Nephron progenitor cell (in vitro differentiated cells): ENCODE data around the gene SLC38A10.

ENCODE experiments used
- DNase-seq: peaks from one replicate; pipeline ENCODE4 v3.0.0; 2021
- H3K27ac Mint-ChIP-seq: 2 replicates; pipeline ENCODE4 v1.8.0; 2021; ENCODE audit warnings: mild to moderate bottlenecking, moderate library complexity, mixed read lengths
- H3K27me3 Mint-ChIP-seq: 2 replicates; pipeline ENCODE4 v1.8.0; 2021; ENCODE audit warnings: mild to moderate bottlenecking, low read depth, mixed read lengths; ENCODE audit not compliant: poor library complexity
- H3K36me3 Mint-ChIP-seq: 2 replicates; pipeline ENCODE4 v1.8.0; 2021; ENCODE audit warnings: low read depth, mixed read lengths
- H3K4me1 Mint-ChIP-seq: 2 replicates; pipeline ENCODE4 v1.8.0; 2021; ENCODE audit warnings: mixed read lengths
- H3K4me3 Mint-ChIP-seq: 2 replicates; pipeline ENCODE4 v1.8.0; 2021; ENCODE audit warnings: mild to moderate bottlenecking, moderate library complexity, mixed read lengths
- H3K9me3 Mint-ChIP-seq: 2 replicates; pipeline ENCODE4 v1.8.0; 2021; ENCODE audit warnings: mild to moderate bottlenecking, moderate library complexity, mixed read lengths
- CTCF ChIP-seq: fragments of 200-600 bp; sonication (generic); IDR thresholded peaks from 2 replicates; pipeline ENCODE4 v1.5.0; 2021; ENCODE audit warnings: antibody characterized with exemption

SLC38A10 gene

GRCh38 chr17:81299846-81300585 lies 4.9 kb upstream of the SLC38A10 start:
- peaks cover 44% of the 10 kb centered on the region for H3K4me1 Mint-ChIP-seq
- no peaks in the 10 kb centered on the region for H3K9me3 Mint-ChIP-seq
- no peaks in the 10 kb centered on the region for H3K36me3 Mint-ChIP-seq
- no peak for DNase-seq
- H3K27ac Mint-ChIP-seq, result peak overlapping the region; percentile 85
- TF ChIP-seq CTCF, result no peak
- H3K4me3 Mint-ChIP-seq, result no peak overlapping the region
- H3K27me3 Mint-ChIP-seq, result peaks cover 19% of the 10 kb centered on the region

- no peak for DNase-seq
- Mint-ChIP-seq H3K4me3 (no peak overlapping the region), H3K27me3 (peaks cover 19% of the 10 kb centered on the region)
Observed at GRCh38 chr17:81298991-81299738, 4.1 kb upstream of the SLC38A10 start.

GRCh38 chr17:81298325-81298990 lies 3.4 kb upstream of the SLC38A10 start:
- TF ChIP-seq CTCF, result no peak
- Mint-ChIP-seq H3K27me3 (peaks cover 19% of the 10 kb centered on the region), H3K4me3 (no peak overlapping the region)

More at GRCh38 chr17:81298991-81299738, 4.1 kb upstream of the SLC38A10 start:
- Mint-ChIP-seq H3K9me3 (no peaks in the 10 kb centered on the region), H3K36me3 (no peaks in the 10 kb centered on the region), H3K4me1 (peaks cover 48% of the 10 kb centered on the region), H3K27ac (peak overlapping the region; percentile 85)
- TF ChIP-seq CTCF, result no peak

GRCh38 chr17:81295676-81296381 lies 722 bp upstream of the SLC38A10 start:
- Mint-ChIP-seq H3K36me3 (no peaks in the 10 kb centered on the region), H3K9me3 (no peaks in the 10 kb centered on the region), H3K27ac (no peak overlapping the region), H3K27me3 (peaks cover 15% of the 10 kb centered on the region), H3K4me3 (peak overlapping the region; percentile 87), H3K4me1 (peaks cover 39% of the 10 kb centered on the region)
- TF ChIP-seq CTCF, result peak; percentile 17
- DNase-seq, result no peak

More at GRCh38 chr17:81298325-81298990, 3.4 kb upstream of the SLC38A10 start:
- DNase-seq, result no peak
- H3K9me3 Mint-ChIP-seq, result no peaks in the 10 kb centered on the region
- peaks cover 50% of the 10 kb centered on the region for H3K4me1 Mint-ChIP-seq
- peak overlapping the region; percentile 19 for H3K27ac Mint-ChIP-seq
- H3K36me3 Mint-ChIP-seq, result no peaks in the 10 kb centered on the region

GRCh38 chr17:81294512-81295030 lies 536 bp downstream of the SLC38A10 start:
- no peaks in the 10 kb centered on the region for H3K9me3 Mint-ChIP-seq
- no peak for TF ChIP-seq CTCF
- H3K4me3 Mint-ChIP-seq, result peak overlapping the region; percentile 84
- peaks cover 6% of the 10 kb centered on the region for H3K36me3 Mint-ChIP-seq
- DNase-seq, result peak; percentile 48
- peaks cover 30% of the 10 kb centered on the region for H3K4me1 Mint-ChIP-seq
- H3K27me3 Mint-ChIP-seq, result peaks cover 15% of the 10 kb centered on the region
- no peak overlapping the region for H3K27ac Mint-ChIP-seq
